ENCODE data around the gene ZC2HC1C.

DNA sequence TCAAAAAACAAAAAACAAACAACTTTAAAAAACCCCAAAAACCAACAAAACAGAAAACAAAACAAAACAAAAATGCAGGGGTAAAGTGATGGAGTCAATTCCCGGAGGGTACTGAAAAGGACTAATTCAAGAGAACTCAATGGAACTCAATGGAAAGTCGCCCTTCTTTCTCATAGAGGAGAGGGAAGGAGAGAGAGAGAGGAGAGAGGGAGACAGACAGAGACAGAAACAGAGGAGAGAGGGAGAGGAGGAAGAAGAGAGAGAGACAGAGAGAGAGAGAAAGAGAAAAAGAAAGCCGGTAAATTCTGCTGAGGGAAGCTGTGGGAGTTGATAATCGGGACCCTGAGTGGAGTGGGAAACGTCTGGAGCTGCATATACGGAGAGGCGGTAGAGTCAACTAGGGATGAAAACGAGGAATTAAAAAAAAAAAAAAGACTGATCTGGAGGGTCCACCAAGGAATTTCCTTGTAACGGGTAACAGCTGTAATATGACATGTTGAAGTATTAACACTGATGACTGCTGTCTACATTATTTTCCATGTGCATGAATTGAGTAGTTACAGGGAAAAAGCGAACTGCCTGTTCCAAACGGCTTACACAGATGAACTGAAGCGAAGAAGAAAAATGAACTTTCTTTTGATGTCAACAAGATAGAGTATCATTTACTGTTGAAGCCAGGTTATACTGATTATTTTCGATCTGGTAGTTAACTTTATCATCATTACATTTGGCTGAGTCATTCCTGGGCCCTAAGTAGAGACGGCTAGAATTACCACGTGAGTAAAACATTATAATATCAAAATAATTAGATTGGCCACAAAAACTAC is 934 bp upstream of the ZC2HC1C start:
- TF ChIP-seq, protein P1, sequence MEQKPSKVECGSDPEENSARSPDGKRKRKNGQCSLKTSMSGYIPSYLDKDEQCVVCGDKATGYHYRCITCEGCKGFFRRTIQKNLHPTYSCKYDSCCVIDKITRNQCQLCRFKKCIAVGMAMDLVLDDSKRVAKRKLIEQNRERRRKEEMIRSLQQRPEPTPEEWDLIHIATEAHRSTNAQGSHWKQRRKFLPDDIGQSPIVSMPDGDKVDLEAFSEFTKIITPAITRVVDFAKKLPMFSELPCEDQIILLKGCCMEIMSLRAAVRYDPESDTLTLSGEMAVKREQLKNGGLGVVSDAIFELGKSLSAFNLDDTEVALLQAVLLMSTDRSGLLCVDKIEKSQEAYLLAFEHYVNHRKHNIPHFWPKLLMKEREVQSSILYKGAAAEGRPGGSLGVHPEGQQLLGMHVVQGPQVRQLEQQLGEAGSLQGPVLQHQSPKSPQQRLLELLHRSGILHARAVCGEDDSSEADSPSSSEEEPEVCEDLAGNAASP (IDR thresholded peaks at IDR 0.05): no peak
- no peak for TF ChIP-seq ZNF274 (IDR thresholded peaks at IDR 0.05; ENCODE audit: borderline replicate concordance, low read depth, low read length)
- TF ChIP-seq, protein P2, sequence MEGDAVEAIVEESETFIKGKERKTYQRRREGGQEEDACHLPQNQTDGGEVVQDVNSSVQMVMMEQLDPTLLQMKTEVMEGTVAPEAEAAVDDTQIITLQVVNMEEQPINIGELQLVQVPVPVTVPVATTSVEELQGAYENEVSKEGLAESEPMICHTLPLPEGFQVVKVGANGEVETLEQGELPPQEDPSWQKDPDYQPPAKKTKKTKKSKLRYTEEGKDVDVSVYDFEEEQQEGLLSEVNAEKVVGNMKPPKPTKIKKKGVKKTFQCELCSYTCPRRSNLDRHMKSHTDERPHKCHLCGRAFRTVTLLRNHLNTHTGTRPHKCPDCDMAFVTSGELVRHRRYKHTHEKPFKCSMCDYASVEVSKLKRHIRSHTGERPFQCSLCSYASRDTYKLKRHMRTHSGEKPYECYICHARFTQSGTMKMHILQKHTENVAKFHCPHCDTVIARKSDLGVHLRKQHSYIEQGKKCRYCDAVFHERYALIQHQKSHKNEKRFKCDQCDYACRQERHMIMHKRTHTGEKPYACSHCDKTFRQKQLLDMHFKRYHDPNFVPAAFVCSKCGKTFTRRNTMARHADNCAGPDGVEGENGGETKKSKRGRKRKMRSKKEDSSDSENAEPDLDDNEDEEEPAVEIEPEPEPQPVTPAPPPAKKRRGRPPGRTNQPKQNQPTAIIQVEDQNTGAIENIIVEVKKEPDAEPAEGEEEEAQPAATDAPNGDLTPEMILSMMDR (IDR thresholded peaks at IDR 0.05 in 2 of 3, conservative IDR thresholded peaks at IDR 0.05 in 1 of 3; ENCODE audit: insufficient read depth in 2 of 3, low read depth in 1 of 3, low read length in 3 of 3): no peak
- TF ChIP-seq, protein P3, sequence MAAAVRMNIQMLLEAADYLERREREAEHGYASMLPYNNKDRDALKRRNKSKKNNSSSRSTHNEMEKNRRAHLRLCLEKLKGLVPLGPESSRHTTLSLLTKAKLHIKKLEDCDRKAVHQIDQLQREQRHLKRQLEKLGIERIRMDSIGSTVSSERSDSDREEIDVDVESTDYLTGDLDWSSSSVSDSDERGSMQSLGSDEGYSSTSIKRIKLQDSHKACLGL (CRISPR knock-in tag; IDR thresholded peaks at IDR 0.05; ENCODE audit: borderline replicate concordance, poor library complexity, severe bottlenecking): no peak
- TF ChIP-seq, protein P4, sequence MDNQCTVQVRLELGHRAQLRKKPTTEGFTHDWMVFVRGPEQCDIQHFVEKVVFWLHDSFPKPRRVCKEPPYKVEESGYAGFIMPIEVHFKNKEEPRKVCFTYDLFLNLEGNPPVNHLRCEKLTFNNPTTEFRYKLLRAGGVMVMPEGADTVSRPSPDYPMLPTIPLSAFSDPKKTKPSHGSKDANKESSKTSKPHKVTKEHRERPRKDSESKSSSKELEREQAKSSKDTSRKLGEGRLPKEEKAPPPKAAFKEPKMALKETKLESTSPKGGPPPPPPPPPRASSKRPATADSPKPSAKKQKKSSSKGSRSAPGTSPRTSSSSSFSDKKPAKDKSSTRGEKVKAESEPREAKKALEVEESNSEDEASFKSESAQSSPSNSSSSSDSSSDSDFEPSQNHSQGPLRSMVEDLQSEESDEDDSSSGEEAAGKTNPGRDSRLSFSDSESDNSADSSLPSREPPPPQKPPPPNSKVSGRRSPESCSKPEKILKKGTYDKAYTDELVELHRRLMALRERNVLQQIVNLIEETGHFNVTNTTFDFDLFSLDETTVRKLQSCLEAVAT (IDR thresholded peaks at IDR 0.05): peak; percentile 21 to 85; a peak in 1 of 4 replicates
- no peak for TF ChIP-seq EZH2 (IDR thresholded peaks at IDR 0.05; ENCODE audit: borderline replicate concordance, low read depth, low read length)
- TF ChIP-seq MEF2A (IDR thresholded peaks at IDR 0.05; ENCODE audit: control insufficient read depth, low read depth, low read length): no peak

Data from K562 (cell line).